ENCODE data around the gene ANKRA2. TPM values are rescaled to one million over a fixed set of nuclear protein-coding genes. Genes with fewer than 3 reads are reported as not detected.

Gene ANKRA2
- total RNA-seq, 4 donors from 2014 or later = 18.1 to 28.2 (median 23.0) TPM

GRCh38 chr5:73540192-73540591 lies 25.2 kb downstream of the ANKRA2 start:
- H3K4me1 ChIP-seq = peaks cover 8 to 31% (median 24%) of the 10 kb centered on the region in 4 donors
- no peaks in the 10 kb centered on the region for H3K27me3 ChIP-seq
- no peak for DNase-seq (ENCODE audit: extremely low spot score)
- H3K4me3 ChIP-seq = no peak overlapping the region
- WGBS = 67% methylated on average over 3 of the region's 3 CpGs
- intact Hi-C loops (cut with DNase I) = no loop called here
- TF ChIP-seq POLR2AphosphoS5 (IDR thresholded peaks at IDR 0.05) = no peak
- no peak for TF ChIP-seq POLR2A (IDR thresholded peaks at IDR 0.05; ENCODE audit: low read depth)
- no peak for TF ChIP-seq CTCF (IDR thresholded peaks at IDR 0.05)
- no peak for TF ChIP-seq EP300 (IDR thresholded peaks at IDR 0.05)
- no peaks in the 10 kb centered on the region for H3K9me3 ChIP-seq
- H3K27ac ChIP-seq (replicated peaks in 1 of 4) = no peak overlapping the region
- H3K36me3 ChIP-seq = no peaks in the 10 kb centered on the region

GRCh38 chr5:73539730-73540129 lies 25.7 kb downstream of the ANKRA2 start:
- peaks cover 4 to 31% (median 24%) of the 10 kb centered on the region in 4 donors for H3K4me1 ChIP-seq
- intact Hi-C loops (cut with DNase I) = no loop called here
- no peaks in the 10 kb centered on the region for H3K9me3 ChIP-seq
- TF ChIP-seq POLR2A (IDR thresholded peaks at IDR 0.05; ENCODE audit: low read depth) (no peak), EP300 (IDR thresholded peaks at IDR 0.05) (no peak), CTCF (IDR thresholded peaks at IDR 0.05) (no peak), POLR2AphosphoS5 (IDR thresholded peaks at IDR 0.05) (no peak)
- WGBS = 93% methylated on average over 2 of the region's 2 CpGs
- H3K27ac ChIP-seq (replicated peaks in 1 of 4) = no peak overlapping the region
- no peak overlapping the region for H3K4me3 ChIP-seq
- H3K36me3 ChIP-seq = no peaks in the 10 kb centered on the region
- no peak for DNase-seq (ENCODE audit: extremely low spot score)
- H3K27me3 ChIP-seq = no peaks in the 10 kb centered on the region

GRCh38 chr5:73534971-73535370 lies 30.5 kb downstream of the ANKRA2 start:
- Histone ChIP-seq H3K36me3 (no peaks in the 10 kb centered on the region), H3K27me3 (no peaks in the 10 kb centered on the region), H3K4me3 (no peak overlapping the region), H3K27ac (replicated peaks in 1 of 4) (no peak overlapping the region), H3K4me1 (peaks cover 0 to 11% (median 4%) of the 10 kb centered on the region in 4 donors), H3K9me3 (no peaks in the 10 kb centered on the region)
- 82% methylated on average over 2 of the region's 2 CpGs for WGBS
- DNase-seq (ENCODE audit: extremely low spot score) = no peak
- intact Hi-C loops (cut with DNase I) = no loop called here
- TF ChIP-seq POLR2A (IDR thresholded peaks at IDR 0.05; ENCODE audit: low read depth) (no peak), CTCF (IDR thresholded peaks at IDR 0.05) (no peak), POLR2AphosphoS5 (IDR thresholded peaks at IDR 0.05) (no peak), EP300 (IDR thresholded peaks at IDR 0.05) (no peak)

GRCh38 chr5:73534011-73534644 lies 31.3 kb downstream of the ANKRA2 start:
- Histone ChIP-seq H3K36me3 (no peaks in the 10 kb centered on the region), H3K4me1 (peaks cover 0 to 11% (median 4%) of the 10 kb centered on the region in 4 donors), H3K27me3 (no peaks in the 10 kb centered on the region), H3K9me3 (no peaks in the 10 kb centered on the region), H3K4me3 (no peak overlapping the region), H3K27ac (replicated peaks in 1 of 4) (no peak overlapping the region)
- TF ChIP-seq CTCF (IDR thresholded peaks at IDR 0.05) = no peak
- no peak for TF ChIP-seq POLR2AphosphoS5 (IDR thresholded peaks at IDR 0.05)
- no peak for TF ChIP-seq EP300 (IDR thresholded peaks at IDR 0.05)
- TF ChIP-seq POLR2A (IDR thresholded peaks at IDR 0.05; ENCODE audit: low read depth) = no peak
- peak; percentile 62 for DNase-seq (ENCODE audit: extremely low spot score)
- intact Hi-C loops (cut with DNase I) = no loop called here
- WGBS = 76% methylated on average over 5 of the region's 5 CpGs

GRCh38 chr5:73532195-73532594 lies 33.2 kb downstream of the ANKRA2 start:
- no peaks in the 10 kb centered on the region for H3K36me3 ChIP-seq
- intact Hi-C loops (cut with DNase I) = no loop called here
- H3K27me3 ChIP-seq = no peaks in the 10 kb centered on the region
- H3K4me3 ChIP-seq = no peak overlapping the region
- 84% methylated on average over 5 of the region's 5 CpGs for WGBS
- TF ChIP-seq POLR2A (IDR thresholded peaks at IDR 0.05; ENCODE audit: low read depth) (no peak), CTCF (IDR thresholded peaks at IDR 0.05) (no peak), POLR2AphosphoS5 (IDR thresholded peaks at IDR 0.05) (no peak), EP300 (IDR thresholded peaks at IDR 0.05) (no peak)
- no peaks in the 10 kb centered on the region for H3K9me3 ChIP-seq
- peak; percentile 57 for DNase-seq (ENCODE audit: extremely low spot score)
- H3K4me1 ChIP-seq = peaks cover 0 to 9% (median 0%) of the 10 kb centered on the region in 4 donors
- H3K27ac ChIP-seq (replicated peaks in 1 of 4) = no peak overlapping the region
